Measurements from ENCODE around the gene LRRC8C. TPM values are rescaled to one million over a fixed set of nuclear protein-coding genes. Genes with fewer than 3 reads are reported as not detected.

The LRRC8C gene
- total RNA-seq, 1 donor from 2014 or later: 4.6 TPM

DNA sequence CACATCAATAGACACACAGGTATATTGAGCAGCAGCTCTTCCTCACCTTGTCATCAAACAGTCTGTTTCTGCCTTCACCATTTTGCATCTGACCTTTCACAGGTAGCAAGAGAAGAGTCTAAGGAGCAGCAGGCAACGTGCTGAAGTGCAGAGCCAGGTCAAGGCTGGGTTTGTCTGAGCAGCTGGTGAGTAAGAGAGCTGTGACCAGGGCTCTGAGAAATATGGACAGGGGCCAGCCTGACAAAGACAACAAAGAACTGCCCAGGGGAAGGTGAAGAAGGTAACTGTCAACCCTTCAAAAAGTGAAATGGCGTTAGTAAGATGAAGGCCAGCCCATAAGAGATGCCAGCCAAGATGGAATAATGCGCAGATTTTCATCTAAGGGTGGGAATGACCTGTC is 129.0 kb downstream of the LRRC8C start:
- no peak for DNase-seq (ENCODE audit: low read depth, low spot score)
- H3K4me3 Mint-ChIP-seq: no peak overlapping the region
- no peaks in the 10 kb centered on the region for H3K36me3 Mint-ChIP-seq (ENCODE audit: low read depth)
- TF ChIP-seq, protein P1, sequence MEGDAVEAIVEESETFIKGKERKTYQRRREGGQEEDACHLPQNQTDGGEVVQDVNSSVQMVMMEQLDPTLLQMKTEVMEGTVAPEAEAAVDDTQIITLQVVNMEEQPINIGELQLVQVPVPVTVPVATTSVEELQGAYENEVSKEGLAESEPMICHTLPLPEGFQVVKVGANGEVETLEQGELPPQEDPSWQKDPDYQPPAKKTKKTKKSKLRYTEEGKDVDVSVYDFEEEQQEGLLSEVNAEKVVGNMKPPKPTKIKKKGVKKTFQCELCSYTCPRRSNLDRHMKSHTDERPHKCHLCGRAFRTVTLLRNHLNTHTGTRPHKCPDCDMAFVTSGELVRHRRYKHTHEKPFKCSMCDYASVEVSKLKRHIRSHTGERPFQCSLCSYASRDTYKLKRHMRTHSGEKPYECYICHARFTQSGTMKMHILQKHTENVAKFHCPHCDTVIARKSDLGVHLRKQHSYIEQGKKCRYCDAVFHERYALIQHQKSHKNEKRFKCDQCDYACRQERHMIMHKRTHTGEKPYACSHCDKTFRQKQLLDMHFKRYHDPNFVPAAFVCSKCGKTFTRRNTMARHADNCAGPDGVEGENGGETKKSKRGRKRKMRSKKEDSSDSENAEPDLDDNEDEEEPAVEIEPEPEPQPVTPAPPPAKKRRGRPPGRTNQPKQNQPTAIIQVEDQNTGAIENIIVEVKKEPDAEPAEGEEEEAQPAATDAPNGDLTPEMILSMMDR (conservative IDR thresholded peaks at IDR 0.05): no peak
- peaks cover 30% of the 10 kb centered on the region for H3K4me1 Mint-ChIP-seq
- H3K27ac Mint-ChIP-seq (ENCODE audit: unreplicated experiment): no peak overlapping the region
- peaks cover 35% of the 10 kb centered on the region for H3K27me3 Mint-ChIP-seq (ENCODE audit: low read depth)
- H3K9me3 Mint-ChIP-seq: no peaks in the 10 kb centered on the region

DNA sequence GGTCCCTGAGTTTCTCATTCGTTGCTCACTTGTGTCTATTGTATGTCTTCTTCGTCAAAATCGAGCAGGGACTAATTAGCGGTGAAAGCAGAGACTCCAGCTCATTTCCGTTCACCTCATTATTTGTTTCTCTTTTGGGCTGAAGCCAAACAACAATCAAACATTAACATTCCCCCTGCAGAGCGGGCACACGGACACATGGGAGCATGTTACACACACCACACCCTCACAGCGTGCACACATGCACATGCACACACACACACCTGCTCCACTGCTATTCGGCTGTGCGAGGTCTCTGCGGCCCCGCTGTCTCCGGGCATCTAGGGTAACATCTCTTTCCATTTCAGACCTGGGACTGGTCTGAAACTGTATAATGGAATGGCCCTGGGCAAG is 129.5 kb downstream of the LRRC8C start:
- TF ChIP-seq, protein P1 (conservative IDR thresholded peaks at IDR 0.05): no peak
- Mint-ChIP-seq H3K9me3 (no peaks in the 10 kb centered on the region), H3K27ac (ENCODE audit: unreplicated experiment) (no peak overlapping the region), H3K36me3 (ENCODE audit: low read depth) (no peaks in the 10 kb centered on the region), H3K4me1 (peaks cover 26% of the 10 kb centered on the region), H3K27me3 (ENCODE audit: low read depth) (peaks cover 35% of the 10 kb centered on the region), H3K4me3 (peak overlapping the region; percentile 89)
- DNase-seq (ENCODE audit: low read depth, low spot score): no peak

DNA sequence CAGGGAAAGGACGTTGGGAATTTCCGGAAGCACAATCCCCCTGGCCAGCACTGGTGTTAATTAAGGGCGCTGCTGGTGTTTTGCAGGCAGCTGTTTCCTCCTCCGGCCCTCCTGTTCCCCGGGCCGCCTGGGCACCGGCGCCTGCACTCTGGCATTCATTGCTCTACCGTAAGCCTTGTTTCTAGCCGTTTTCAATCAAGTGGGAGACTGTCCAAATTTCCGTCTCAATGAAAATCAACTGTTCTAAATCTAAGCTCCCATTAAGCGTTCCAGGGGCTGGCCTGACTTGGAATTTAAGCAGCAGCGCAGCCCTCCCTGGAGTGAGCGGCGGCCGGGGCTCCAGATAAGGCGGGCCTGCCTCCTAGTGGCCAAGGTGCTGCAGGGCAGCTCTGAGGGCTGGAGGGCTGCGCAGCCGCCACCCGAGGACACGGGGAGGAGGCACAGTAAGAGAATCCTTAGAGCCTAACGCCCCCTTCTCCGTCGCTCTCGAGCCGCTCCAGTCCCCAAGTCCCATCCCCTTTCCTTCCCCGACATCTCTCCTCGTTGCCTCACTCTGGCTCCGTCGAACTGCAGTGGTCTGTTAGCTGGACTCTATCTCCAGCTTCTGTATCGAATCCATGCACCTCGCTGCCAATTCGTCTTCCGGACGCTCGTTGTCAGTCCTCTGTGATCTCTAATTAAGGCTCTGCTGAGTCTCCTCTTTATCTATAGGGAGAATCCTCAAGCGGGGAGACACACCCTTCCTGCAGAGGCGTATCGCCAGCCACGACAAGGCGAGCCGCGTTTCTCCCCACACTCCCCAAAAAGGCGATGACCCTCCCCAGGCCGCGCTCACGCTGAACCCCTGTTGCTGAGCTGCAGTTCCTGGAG is 130.1 kb downstream of the LRRC8C start:
- TF ChIP-seq, protein P1 (conservative IDR thresholded peaks at IDR 0.05): peak; percentile 99
- peak overlapping the region; percentile 53 for H3K27ac Mint-ChIP-seq (ENCODE audit: unreplicated experiment)
- H3K4me3 Mint-ChIP-seq: peak overlapping the region; percentile 89
- no peaks in the 10 kb centered on the region for H3K9me3 Mint-ChIP-seq
- peaks cover 35% of the 10 kb centered on the region for H3K27me3 Mint-ChIP-seq (ENCODE audit: low read depth)
- peak; percentile 87 for DNase-seq (ENCODE audit: low read depth, low spot score)
- no peaks in the 10 kb centered on the region for H3K36me3 Mint-ChIP-seq (ENCODE audit: low read depth)
- H3K4me1 Mint-ChIP-seq: peaks cover 19% of the 10 kb centered on the region

DNA sequence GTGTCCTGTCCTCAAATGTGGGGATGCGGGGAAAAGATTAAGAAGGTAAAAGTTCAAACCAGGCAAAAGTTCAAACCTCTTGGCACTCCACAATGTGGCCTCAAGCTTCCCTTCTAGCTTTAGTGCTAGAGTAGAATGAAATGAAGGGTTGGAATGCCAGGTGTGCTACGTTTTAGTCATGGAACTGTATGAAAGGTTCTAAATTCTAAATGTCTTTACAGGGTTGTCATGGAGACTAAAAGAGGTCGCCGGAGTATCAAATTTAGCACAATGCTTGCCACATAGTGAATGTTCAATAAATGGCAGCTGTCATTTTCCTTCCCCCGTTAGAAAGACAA is 130.7 kb downstream of the LRRC8C start:
- TF ChIP-seq, protein P1 (conservative IDR thresholded peaks at IDR 0.05): no peak
- no peak for DNase-seq (ENCODE audit: low read depth, low spot score)
- Mint-ChIP-seq H3K9me3 (no peaks in the 10 kb centered on the region), H3K36me3 (ENCODE audit: low read depth) (no peaks in the 10 kb centered on the region), H3K4me1 (peaks cover 19% of the 10 kb centered on the region), H3K4me3 (peak overlapping the region; percentile 89), H3K27ac (ENCODE audit: unreplicated experiment) (no peak overlapping the region), H3K27me3 (ENCODE audit: low read depth) (peaks cover 35% of the 10 kb centered on the region)

DNA sequence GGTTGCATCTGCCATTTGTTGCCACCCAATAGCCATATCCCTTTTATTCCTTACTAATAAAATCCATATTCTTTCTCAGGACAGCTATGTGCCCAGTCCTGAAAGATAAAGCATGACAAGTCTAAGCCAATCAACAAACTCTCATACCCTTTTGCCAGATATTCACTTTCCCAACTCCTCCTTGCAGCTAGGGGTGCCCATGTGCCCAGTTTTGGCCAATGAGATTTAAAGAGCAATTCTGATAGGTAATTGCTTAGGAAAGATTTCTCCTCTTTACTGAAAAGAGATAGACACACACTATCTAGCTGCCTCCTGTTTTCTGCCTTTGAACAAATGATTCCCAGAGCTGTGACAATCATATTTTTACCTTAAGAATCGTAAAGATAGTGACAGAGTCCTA is 132.9 kb downstream of the LRRC8C start:
- Mint-ChIP-seq H3K4me3 (no peak overlapping the region), H3K27me3 (ENCODE audit: low read depth) (peaks cover 31% of the 10 kb centered on the region), H3K9me3 (no peaks in the 10 kb centered on the region), H3K27ac (ENCODE audit: unreplicated experiment) (no peak overlapping the region), H3K4me1 (peaks cover 19% of the 10 kb centered on the region), H3K36me3 (ENCODE audit: low read depth) (no peaks in the 10 kb centered on the region)
- TF ChIP-seq, protein P1 (conservative IDR thresholded peaks at IDR 0.05): no peak
- DNase-seq (ENCODE audit: low read depth, low spot score): no peak
